Dermis blood vessel endothelial cell (primary cell): ENCODE measurements around the gene TRIM66. TPM values are rescaled to one million over a fixed set of nuclear protein-coding genes. Genes with fewer than 3 reads are reported as not detected.

Source experiments
- DNase-seq: peaks from one replicate; pipeline ENCODE4 v3.0.0; 2010
- total RNA-seq: library from RNA; depleted of rRNA; stranded (reverse); fragments of >200 nt; gene quantifications from 2 replicates; pipeline ENCODE4 v1.2.3, GENCODE V29; 2014

TRIM66 gene
- total RNA-seq, 1 donor from 2014 or later: 5.6 TPM

DNA sequence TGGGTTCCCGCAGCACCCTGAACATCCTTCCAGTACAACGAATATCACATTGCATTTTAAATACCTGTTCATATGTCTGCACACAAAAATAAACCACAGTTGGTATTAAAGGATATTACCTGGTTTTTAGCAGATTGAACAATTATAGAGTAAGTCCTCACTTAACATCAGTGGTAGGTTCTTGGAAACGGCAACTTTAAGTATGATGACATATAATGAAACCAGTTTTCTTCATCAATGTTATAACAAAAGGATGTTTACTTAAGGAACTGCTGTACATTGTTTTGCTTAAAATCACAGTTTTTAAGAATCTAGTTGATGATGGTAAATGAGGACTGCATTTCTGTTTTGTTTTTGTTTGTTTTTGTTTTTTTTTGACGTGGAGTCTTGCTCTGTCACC lies 28.0 kb downstream of the TRIM66 start:
- no peak for DNase-seq

DNA sequence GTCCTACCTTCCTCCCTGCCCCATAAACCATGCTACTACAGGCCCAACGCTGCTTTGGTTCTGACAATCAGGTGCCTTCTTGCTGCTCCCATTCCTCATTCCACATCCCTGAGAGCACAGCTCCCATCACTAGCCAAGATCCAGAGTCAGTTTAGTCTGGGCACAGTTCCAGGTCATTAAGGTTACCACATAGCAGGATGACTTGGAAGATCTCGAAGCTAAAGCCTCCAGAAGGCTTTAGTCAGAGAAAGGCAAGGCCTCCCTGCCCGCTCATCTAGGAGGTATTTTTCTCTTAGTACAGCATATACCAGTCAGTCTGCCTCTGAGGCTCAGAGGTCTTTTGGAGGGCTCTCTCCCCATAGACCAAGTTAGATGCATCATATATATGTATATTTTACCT lies 30.3 kb downstream of the TRIM66 start:
- peak; percentile 26 for DNase-seq

DNA sequence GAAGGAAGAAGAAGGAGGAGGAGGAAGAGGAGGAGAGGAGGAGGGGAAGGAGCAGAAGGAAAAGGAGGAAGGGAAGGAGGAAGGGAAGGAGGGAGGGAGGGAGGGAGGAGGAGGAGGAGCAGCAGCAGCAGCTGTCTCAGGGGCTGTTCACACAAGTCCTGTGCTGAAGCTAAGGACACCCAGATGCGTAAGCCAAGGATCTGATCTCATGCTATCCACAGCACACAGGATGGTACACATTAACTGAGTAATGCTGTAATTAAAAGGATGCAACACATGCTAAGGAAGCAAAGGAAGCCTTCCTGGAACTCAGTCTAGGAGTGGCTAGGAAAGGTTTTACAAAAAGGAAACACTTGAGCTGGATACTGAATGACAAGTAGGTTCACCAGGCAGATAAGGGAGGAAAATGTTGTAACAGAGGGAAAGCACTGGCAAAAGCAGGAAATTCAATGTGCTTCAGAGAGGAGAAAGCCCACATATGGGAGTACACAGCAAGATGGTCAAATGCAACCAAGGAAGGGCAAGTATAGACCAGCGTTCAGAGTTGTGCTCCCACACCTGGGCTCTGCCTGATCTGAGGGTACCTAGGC lies 32.0 kb downstream of the TRIM66 start:
- DNase-seq: peak; percentile 17

DNA sequence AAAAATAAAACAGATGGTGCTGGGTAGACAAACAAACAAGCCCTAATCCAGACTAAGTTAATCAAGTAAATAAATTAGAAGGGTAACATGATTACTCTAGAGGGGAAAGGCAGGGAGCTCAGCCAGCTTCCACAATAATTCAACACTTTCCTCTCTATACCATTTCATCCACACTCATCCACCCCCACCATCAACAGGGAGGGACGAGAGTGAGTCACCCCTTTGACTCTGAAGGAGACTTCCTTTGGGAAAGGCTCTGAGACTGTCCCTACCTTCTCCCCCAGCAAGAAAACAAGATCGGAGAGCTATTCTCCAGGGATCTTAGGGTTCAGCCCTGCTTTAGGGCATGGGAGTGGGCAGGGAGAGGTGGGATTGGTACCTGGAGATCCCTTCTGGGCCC lies 33.1 kb downstream of the TRIM66 start:
- DNase-seq: peak; percentile 59

DNA sequence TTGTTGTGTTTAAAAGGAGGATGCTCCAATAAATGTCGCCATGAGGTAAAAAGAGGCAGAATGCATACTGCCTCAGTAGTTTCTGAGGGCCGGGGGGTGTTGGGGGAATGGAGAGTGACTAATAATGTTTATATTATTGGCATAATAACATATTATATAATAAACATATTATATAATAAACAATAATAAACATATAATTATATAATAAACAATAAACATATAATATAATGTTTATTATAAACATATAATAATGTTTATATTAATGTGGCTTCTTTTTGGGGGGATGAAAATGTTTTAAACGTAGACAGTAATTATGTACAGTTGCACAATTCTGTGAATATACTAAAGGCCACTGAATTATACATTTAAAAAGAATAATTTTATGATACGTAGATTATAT lies 35.6 kb downstream of the TRIM66 start:
- DNase-seq: no peak

DNA sequence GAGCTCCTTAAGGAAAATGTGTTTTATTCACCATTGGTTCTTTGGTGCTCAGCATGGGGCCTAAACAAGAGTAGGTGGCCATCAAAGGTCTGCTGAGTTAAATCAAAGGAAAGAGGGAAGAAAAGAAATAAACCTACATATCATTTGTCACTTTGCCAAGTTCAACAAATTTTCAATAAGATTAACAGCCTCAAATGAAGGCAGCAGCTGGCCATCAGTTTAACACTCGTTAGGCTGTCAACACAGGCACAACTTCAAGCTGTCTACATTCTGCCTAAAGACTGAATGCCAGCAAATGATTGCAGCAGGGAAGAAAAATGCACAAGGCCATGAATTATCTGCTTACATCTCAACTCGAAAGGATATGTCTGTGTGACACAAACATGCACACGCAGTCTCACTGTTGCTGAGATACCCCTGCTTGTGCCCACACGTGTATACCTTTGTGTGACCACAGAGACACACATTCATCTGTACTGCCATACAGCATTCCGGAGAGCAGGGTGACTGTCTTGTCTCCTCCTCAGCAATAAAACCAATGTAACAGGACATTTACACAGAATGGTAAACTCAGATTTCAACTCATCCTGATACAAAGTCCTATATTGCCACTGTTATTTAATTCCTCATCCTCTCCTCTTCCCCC lies 40.1 kb downstream of the TRIM66 start:
- DNase-seq: no peak

DNA sequence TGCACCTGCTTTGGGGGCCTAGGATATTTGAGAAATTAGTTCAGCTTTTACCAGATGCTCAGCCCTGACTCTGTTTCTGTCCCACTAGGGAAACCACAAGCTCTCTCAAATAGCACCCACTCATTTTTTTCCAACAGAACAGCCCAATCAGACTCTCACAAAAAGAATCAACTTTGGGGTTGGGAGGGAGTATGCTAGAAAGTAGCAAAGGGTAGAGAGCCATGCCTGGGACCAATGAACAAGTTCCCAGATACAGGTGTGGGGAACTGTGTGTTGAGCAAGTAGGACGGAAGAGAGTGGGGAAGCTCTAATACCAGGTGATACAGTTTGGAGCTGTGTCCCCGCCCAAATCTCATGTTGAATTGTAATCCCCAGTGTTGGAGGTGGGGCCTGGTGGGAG lies 41.1 kb downstream of the TRIM66 start:
- DNase-seq: no peak

DNA sequence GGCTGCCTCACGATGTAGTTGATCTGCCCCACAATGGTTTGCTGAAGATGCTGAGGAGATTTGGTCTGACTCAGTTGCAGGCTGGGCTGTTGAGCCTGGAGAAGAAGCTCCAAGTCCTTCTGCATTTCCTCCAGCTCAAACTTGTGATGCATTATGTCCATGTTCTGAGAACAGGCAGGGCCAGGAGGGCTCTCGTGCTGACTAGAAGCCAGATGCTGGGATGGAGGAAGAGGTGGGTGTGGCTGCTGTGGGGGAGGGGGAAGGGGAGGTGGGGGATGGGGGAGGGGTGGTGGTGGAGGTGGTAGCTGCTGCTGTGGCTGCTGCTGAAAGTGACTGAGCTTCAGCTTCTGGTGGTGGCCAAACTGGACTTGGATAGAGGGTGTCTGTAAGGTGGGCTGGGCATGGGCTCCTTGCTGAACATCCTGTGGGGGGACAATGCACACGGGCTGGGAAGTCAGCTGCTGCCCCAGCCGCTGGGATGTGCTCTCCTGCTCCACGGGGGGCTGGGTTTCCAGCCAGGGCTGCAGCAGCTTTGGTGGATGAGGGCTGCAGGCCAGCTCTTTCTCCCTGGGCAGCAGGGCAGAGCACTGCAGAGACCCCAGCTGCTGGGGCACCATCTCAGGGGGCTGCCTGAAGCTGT lies 42.1 kb downstream of the TRIM66 start:
- no peak for DNase-seq

DNA sequence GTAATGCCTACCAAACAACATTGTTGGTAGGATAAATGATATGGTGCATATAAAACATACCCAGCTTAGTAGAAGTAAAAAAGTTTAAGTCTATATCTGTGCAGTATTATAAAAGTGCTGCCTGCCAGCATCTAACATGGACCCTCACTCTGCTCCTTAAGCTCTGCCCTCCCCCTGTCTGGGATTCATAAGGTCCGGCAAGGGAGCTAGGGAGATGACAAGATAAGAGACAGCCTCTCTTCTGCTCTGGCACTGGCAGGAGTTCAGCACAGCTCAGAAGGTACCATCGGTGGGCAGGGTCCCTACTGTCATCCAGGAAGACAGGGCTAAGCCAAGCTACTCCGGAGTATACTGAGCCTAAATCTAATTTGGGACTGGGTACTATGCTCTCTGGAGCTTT lies 42.8 kb downstream of the TRIM66 start:
- DNase-seq: no peak

DNA sequence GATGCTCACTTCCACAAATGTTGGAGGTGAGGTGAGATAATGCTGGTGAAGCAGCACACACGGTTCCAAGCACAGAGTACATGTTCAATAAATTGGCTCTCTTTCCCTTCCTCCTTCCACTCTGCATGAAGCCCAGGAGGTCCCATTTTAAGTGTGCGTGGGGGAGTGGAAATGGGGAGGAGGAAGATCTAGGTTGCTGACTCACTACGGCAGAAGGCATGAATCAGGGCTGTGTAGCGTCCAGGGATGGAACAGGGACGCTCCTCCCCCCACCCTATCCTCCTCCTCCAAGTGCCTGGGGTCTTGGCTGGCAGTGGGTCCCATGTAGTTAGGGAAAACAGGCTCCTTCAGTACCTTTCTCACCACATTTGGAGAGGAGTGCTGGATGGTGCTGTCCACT lies 44.2 kb downstream of the TRIM66 start:
- DNase-seq: no peak

DNA sequence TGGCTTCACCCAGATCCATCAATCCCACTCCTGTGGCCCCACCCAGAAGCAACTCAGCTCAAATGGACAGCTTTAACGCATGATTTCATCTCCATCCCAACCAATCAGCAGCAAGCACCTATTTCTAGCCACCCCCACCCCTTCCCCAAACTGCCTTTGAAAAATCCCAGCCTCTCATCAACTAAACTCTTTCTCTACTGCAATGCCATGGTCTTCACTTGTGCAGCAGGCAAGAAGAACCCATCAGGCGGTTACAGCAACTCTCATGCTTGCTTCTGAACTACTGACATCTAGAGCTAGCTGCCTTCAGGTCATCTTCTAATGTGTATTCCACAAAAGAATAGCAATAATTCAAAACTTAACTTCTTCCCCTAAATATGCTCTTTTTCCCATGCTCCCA lies 46.3 kb downstream of the TRIM66 start:
- no peak for DNase-seq

DNA sequence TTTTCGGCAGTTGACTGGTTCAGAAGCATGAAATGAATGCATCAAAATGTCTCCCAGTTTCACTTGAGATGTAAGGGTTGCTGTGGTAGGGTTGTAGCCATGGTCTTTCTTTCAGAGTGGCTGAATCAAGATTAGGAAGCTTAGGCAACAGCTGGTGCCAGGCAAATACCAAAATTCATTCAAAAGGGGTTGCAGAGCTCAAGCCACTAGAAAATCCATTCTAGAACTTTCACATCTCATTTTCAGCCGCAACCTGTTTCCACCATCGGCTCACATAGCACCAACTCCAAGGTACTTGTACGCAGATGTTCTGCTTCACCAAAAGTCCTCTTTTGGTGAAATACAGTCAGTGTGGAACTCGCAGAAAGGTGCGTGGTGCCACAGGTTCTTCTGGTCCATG lies 48.0 kb downstream of the TRIM66 start:
- no peak for DNase-seq

DNA sequence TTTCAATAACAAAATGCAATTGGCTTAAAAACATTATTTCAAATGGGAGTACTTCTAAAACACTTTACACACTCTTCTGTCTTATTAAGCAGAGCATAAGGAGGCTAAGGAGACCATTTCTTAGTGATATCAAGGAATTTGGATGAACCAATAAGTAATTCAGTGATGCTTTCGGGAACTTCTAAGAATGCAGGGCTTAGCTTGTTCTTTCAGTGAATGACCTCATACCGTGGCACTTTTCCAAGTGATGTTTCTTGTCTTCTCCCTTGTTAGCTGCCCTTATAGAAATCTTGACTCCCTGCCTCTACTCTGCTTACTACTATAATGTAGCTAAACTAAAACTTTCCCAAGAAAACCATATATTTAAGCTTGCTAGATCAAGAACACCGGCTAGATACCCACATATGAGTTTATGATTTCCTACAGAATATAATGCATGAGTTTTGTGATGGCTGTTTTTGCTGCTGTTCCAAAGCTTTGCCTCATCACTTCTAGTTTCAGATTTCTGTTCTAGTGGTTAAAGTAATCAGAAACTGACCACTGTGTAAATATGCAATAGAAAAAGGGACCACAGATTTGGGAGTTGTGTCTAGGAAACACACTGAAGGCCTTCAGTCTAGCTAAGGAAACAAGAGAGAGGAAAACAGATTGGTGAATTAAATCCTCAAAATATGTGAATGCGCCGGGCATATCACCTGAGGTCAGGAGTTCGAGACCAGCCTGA lies 50.9 kb downstream of the TRIM66 start:
- DNase-seq: peak; percentile 41

DNA sequence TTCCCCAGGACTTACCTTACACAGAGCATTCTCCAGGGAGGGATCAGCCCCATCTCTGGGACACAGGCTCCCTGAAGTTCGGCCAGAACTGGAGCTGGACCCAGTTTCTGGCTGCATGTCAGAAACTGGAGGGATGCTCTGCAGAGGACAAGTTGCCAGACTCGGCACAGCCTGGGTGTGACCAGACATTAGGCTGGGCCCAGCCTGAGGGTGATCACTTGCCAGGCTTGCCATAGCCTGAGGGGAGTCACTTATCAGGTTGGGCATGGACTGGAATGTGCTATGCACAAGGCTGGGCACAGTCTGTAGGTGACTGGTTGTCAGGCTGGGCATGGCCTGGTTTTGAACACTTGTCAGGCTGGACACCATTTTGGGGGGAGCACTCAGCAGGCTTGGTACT lies 57.8 kb downstream of the TRIM66 start:
- DNase-seq: no peak

DNA sequence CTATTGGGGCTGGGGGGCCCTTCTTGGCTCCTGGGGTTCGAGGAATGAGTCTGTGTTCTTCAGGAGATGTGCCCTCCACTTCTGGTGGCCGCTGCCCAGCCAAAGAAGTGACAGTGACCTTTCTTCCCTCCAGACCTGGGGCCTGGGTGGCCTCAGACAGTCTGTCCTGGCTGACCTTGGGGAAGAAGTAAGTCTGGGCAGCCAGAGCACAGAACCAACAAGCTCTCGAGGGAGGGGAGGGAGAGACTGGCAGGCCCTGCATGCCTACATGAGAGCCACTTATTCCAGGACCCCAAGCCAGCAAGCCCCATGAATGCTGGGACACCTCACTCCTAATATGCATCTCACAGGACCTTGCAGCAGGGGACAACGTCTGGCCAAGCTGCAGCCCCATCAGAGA lies 61.3 kb downstream of the TRIM66 start:
- no peak for DNase-seq

DNA sequence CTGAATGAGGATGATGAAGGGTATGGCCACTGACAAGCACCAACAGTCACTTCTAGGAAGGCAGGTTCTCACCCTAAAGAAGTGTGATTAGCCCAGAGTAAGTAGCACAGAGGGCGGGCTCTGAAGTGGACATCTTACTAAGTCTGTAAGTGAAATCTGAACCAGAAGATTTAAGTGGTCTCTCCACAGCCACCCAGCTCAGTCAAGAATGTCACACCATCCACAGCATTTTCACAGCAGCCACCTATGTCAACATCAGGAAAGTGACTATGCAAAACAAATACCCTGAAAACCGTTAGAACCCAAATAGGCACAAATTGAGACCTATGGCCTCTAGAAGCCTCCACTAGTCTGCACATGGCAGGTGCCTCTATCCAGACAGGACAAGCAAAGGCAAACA lies 65.4 kb downstream of the TRIM66 start:
- no peak for DNase-seq

DNA sequence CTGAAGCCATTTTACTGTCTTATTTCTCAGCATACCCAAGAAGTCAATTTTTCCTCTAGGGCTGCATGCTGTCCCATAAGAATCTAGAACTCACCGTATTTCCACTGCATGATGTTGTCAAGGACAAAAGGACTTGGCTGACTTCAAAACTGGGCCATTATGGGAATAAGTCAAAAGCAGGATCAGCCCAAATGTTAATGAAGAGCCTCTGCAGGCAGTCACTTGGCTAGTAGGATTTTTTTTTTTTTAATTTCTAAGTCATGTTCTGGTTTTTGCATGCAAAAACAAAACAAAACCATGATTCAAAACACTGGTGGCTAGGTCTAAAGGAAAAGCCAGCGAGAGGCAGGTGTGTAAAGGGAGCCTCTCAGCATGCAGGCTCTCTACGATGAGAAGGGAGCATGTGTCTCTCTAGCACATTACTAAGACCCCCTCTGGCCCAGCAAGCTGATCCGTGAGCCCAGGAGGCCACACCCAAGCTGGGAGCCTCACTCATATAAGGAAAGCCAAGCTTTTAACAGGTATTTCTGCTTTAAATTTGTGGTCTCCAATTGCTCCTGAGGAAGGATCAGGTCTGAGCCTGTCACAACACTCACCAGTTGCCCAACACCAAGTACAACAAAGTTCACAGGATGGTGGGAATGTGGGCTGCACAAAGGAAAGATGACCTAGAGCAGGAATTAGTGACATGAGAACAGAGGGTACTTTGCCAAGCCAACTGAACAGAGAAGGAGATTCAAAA lies 67.0 kb downstream of the TRIM66 start:
- DNase-seq: no peak

DNA sequence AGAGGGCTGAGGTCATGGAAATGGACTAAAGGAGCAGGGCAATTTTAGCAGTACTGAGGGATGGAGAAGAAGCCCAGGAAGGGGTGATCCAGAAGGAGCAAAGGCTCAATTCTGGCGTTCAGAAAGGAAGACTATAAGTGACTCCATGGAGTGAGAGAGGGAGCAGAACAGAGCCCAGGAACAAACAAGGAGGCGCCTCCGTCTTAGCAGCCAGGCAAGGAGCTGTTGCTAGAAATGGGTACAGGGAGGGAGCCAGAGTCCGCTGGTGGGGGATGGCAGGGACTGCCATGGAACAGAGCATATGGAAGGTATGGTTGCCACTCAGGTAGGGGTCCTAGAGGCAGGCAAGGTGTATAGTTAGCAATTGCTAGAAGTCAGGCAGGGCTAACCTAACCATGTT lies 68.0 kb downstream of the TRIM66 start:
- no peak for DNase-seq

DNA sequence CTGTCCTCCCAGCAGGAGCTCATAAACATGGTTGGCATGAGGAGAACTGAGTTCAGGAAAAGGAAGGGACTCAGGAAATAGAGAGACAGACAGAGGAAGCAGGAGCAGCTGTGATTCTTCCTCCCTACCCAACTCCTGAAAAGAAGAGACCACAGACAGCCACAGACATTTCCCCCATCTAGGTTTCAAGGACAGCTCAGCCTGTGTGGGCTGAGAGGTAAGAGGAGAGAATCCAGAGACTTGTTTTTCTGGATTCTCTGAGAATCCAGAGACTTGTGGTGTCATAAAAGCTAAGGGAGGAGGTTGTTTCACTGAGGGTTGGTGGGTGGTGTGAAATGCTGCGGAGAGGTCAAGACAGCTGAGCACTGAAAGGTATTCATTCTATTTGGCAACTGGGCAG lies 69.4 kb downstream of the TRIM66 start:
- DNase-seq: peak; percentile 24

DNA sequence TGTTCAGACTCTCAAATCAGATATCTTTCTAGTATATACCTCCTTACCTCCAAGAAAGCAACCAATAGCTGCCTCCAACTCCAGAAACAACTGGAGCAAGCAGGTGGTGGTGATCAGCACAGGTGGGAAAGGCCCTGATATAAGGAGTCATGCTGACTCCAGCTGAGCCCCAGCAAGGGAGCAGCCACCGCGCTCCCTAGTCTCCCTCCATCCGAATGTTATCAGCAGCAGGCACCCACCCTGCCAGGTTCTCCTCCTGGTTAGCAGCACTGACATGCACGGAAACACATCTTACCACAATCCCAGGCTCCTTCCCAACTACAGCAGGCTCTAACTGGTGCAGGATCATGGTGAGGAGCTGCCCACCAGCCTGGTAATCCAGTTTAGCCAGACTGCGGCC lies 69.9 kb downstream of the TRIM66 start:
- peak; percentile 1 for DNase-seq

DNA sequence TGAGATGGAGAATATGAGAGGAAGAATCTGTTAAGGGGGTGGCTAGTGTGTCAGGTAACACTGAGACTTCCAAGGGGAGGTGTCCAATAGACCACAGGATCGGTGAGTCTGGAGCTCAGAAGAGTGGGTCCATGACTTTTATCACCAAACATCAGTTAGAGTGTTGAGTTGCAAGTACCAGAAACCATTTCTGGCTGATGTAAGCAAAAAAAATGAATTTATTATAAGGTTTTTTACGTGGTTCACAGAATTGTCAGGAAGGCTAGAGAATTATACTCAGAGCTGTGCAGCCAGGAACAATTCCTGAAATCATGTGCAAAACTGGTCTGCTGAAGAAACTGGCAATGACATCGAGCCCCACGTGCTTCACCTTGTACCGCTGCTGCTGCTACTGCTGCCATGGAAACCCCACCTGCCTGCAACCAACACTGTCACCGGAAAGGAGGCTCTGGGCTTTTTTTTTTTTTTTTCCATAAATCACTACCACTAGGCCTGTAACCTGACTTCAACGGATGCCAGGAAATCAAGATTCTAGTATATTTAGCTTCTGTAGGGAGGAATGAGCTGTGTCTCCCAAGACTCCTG lies 71.8 kb downstream of the TRIM66 start:
- DNase-seq: no peak

DNA sequence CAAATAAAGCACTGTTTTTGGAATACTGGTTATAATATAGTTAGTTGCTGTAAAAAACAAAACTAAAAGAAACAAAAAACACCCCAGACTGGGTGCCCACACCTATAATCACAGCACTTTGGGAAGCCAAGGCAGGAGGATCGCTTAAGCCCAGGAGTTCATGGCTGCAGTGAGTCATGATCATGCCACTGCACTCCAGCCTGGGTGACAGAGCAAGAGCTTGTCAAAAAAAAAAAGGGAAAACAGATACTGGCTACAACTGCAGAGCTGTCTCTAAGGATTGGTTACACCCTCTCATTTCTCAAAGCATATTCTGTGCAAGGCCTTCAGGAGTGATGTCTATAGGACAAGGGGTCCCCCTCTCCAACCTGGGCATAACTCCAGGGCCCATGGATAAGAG lies 73.8 kb downstream of the TRIM66 start:
- no peak for DNase-seq
